ENCODE measurements around the gene PXYLP1.

PXYLP1 gene

DNA sequence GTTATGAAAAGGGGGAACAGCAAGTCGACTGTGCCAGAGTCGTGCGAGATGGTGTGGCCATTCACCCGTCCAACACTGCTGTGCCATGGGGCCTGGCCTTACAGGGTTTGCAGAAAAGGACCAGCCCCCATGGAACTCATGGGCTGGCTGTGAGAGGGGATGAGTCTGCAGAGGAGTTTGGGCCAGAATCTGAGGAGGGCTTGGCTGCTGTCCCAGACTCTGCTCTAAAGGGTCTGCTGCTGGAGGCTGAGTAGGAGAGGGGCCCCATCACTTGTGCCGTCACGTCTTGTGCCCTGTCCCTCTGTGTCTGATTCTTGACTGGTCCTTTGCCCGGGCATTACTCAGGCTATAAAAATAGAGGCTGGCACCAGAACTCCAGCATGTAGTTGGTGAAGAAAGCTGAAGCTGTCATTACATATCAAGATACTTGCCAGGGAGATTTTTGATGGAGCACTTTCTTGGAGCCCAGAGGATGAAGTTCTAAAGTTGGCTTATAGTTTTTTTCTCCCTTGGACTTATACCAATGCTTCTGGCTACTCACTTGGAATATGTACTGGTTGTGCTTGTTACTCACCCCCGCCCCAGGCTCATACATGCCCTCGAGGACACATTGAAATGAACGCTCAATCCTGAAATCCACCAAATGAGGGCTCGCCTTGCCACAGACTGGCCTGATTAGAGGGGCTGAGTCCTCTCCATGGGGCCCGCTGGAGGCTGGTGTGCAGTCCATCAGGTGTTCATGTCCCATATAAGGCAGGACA, 10.2 kb downstream of the PXYLP1 start:
- Histone ChIP-seq H3K27me3 (ENCODE audit: insufficient read depth, poor library complexity, severe bottlenecking) (no peaks in the 10 kb centered on the region), H3K27ac (replicated peaks) (no peak overlapping the region), H3K4me3 (replicated peaks; ENCODE audit: insufficient read depth, low read length) (no peak overlapping the region)
- DNase-seq (ENCODE audit: low read depth in 1 of 2, low spot score in 1 of 2): no peak
- no peak for TF ChIP-seq CTCF (IDR thresholded peaks at IDR 0.05; ENCODE audit: insufficient read depth, low read length)
- TF ChIP-seq, protein P1, sequence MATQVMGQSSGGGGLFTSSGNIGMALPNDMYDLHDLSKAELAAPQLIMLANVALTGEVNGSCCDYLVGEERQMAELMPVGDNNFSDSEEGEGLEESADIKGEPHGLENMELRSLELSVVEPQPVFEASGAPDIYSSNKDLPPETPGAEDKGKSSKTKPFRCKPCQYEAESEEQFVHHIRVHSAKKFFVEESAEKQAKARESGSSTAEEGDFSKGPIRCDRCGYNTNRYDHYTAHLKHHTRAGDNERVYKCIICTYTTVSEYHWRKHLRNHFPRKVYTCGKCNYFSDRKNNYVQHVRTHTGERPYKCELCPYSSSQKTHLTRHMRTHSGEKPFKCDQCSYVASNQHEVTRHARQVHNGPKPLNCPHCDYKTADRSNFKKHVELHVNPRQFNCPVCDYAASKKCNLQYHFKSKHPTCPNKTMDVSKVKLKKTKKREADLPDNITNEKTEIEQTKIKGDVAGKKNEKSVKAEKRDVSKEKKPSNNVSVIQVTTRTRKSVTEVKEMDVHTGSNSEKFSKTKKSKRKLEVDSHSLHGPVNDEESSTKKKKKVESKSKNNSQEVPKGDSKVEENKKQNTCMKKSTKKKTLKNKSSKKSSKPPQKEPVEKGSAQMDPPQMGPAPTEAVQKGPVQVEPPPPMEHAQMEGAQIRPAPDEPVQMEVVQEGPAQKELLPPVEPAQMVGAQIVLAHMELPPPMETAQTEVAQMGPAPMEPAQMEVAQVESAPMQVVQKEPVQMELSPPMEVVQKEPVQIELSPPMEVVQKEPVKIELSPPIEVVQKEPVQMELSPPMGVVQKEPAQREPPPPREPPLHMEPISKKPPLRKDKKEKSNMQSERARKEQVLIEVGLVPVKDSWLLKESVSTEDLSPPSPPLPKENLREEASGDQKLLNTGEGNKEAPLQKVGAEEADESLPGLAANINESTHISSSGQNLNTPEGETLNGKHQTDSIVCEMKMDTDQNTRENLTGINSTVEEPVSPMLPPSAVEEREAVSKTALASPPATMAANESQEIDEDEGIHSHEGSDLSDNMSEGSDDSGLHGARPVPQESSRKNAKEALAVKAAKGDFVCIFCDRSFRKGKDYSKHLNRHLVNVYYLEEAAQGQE (IDR thresholded peaks at IDR 0.05; ENCODE audit: insufficient replicate concordance, low read depth): no peak
- no peak for TF ChIP-seq POLR2AphosphoS5 (IDR thresholded peaks at IDR 0.05; ENCODE audit: low read depth)
- TF ChIP-seq GABPA (IDR thresholded peaks at IDR 0.05; ENCODE audit: low read depth): no peak
- TF ChIP-seq SPI1 (IDR thresholded peaks at IDR 0.05; ENCODE audit: borderline replicate concordance, low read depth): no peak

DNA sequence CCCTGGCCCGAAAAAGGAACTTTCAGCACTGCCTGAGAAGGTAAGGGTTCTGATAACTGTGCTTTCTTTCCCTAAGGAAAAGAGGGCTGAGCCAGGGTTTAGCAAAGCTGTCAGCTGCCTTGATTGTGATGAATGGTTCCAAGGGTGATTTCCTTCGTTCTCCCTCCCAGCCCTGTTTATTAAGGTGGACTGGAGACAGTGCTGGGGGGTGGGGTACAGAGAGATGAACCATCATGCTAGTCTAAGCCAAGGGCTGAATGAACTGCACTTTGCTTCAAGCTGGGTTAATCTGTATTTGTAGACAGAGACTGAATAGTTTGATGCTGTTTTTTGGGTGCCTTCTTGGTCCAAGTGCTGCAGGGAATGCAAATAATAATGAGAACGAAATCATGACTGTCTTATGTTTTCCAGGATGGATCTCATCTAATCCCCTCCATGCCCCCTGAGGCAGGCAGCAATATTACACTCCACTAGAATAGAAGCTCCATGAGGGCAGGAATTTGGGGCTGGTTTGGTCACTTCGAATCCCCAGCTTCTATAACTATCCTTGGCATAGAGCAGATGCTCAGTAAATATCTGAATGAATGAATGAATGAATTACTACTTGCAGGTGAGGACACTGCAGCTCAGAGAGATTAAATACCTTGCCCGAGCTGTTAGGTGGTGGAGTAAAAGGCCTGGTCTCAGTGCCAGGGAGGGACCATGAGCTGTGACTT, 10.9 kb downstream of the PXYLP1 start:
- H3K27ac ChIP-seq (replicated peaks): no peak overlapping the region
- H3K27me3 ChIP-seq (ENCODE audit: insufficient read depth, poor library complexity, severe bottlenecking): no peaks in the 10 kb centered on the region
- no peak overlapping the region for H3K4me3 ChIP-seq (replicated peaks; ENCODE audit: insufficient read depth, low read length)
- no peak for DNase-seq (ENCODE audit: low read depth in 1 of 2, low spot score in 1 of 2)
- TF ChIP-seq, protein P1 (IDR thresholded peaks at IDR 0.05; ENCODE audit: insufficient replicate concordance, low read depth): no peak
- no peak for TF ChIP-seq GABPA (IDR thresholded peaks at IDR 0.05; ENCODE audit: low read depth)
- no peak for TF ChIP-seq CTCF (IDR thresholded peaks at IDR 0.05; ENCODE audit: insufficient read depth, low read length)
- no peak for TF ChIP-seq POLR2AphosphoS5 (IDR thresholded peaks at IDR 0.05; ENCODE audit: low read depth)
- no peak for TF ChIP-seq SPI1 (IDR thresholded peaks at IDR 0.05; ENCODE audit: borderline replicate concordance, low read depth)

- Histone ChIP-seq H3K27me3 (ENCODE audit: insufficient read depth, poor library complexity, severe bottlenecking) (no peaks in the 10 kb centered on the region), H3K4me3 (replicated peaks; ENCODE audit: insufficient read depth, low read length) (no peak overlapping the region), H3K27ac (replicated peaks) (no peak overlapping the region)
- TF ChIP-seq POLR2AphosphoS5 (IDR thresholded peaks at IDR 0.05; ENCODE audit: low read depth): no peak
- no peak for TF ChIP-seq CTCF (IDR thresholded peaks at IDR 0.05; ENCODE audit: insufficient read depth, low read length)
- TF ChIP-seq, protein P1 (IDR thresholded peaks at IDR 0.05; ENCODE audit: insufficient replicate concordance, low read depth): no peak
- TF ChIP-seq SPI1 (IDR thresholded peaks at IDR 0.05; ENCODE audit: borderline replicate concordance, low read depth): no peak
- TF ChIP-seq GABPA (IDR thresholded peaks at IDR 0.05; ENCODE audit: low read depth): no peak
- no peak for DNase-seq (ENCODE audit: low read depth in 1 of 2, low spot score in 1 of 2)
These were observed 11.7 kb downstream of the PXYLP1 start for GRCh38 chr3:141243271-141243707.
